OCI-LY3 (cell line): ENCODE results near the gene CD14.
"Not testable (repeated sequence)": the region's sequence is repeated elsewhere in the genome, so short reads cannot be mapped to it uniquely, and the experiment has no call there.

ENCODE experiments used
- EZH2phosphoT487 ChIP-seq: fragments of 200-600 bp; shearing (Covaris generic); IDR thresholded peaks from 2 replicates; pipeline ENCODE4 v1.6.1; 2018; ENCODE audit warnings: antibody characterized with exemption, mixed run types, low read depth
- TF ChIP-seq, protein P1 (sequence below): fragments of 200-600, 300-600 bp; sonication (generic); IDR thresholded peaks from 2 replicates; pipeline ENCODE4 v1.5.1; 2014; ENCODE audit warnings: antibody characterized with exemption, low read length, low read depth

DNA sequence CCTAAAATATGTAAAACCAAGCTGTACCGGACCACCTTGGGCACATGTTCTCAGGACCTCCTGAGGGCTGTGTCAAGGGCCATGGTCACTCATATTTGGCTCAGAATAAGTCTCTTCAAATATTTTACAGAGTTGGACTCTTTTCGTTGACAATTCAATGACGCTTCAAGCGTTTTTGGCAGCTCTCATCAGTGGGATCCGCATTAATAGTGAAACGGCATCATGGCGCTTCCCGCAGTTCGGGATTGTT lies 5.8 kb upstream of the CD14 start:
- TF ChIP-seq, protein P1, sequence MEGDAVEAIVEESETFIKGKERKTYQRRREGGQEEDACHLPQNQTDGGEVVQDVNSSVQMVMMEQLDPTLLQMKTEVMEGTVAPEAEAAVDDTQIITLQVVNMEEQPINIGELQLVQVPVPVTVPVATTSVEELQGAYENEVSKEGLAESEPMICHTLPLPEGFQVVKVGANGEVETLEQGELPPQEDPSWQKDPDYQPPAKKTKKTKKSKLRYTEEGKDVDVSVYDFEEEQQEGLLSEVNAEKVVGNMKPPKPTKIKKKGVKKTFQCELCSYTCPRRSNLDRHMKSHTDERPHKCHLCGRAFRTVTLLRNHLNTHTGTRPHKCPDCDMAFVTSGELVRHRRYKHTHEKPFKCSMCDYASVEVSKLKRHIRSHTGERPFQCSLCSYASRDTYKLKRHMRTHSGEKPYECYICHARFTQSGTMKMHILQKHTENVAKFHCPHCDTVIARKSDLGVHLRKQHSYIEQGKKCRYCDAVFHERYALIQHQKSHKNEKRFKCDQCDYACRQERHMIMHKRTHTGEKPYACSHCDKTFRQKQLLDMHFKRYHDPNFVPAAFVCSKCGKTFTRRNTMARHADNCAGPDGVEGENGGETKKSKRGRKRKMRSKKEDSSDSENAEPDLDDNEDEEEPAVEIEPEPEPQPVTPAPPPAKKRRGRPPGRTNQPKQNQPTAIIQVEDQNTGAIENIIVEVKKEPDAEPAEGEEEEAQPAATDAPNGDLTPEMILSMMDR = not testable (repeated sequence)
- TF ChIP-seq EZH2phosphoT487 = not testable (repeated sequence)
